Amygdala (tissue), 56 donors: Measurements from ENCODE around the gene ZER1.

ENCODE experiments used
- DNase-seq, 56 donors: peaks; one replicate each; lab custom pipeline; 2025; lab: John Stamatoyannopoulos, UW

The ZER1 gene

DNA sequence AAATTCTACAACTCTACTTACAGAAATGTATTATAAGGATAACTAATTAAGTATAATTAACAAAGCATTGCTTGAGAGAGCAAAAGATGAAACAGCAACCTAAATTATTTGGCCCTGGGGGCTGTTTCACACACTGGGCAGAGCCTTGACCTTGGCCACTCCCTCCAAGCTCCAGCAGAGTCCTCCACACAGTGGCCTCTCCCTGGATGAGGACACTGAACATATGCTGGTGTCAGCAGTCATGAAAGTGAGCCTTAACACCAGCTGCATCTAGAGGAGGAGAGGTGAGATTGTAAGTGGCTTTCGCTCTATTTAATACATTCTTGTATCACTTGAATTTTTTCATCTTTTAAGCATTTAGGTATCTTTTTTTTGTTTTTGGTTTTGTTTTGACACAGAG, 24.5 kb downstream of the ZER1 start:
- DNase-seq: no peak

DNA sequence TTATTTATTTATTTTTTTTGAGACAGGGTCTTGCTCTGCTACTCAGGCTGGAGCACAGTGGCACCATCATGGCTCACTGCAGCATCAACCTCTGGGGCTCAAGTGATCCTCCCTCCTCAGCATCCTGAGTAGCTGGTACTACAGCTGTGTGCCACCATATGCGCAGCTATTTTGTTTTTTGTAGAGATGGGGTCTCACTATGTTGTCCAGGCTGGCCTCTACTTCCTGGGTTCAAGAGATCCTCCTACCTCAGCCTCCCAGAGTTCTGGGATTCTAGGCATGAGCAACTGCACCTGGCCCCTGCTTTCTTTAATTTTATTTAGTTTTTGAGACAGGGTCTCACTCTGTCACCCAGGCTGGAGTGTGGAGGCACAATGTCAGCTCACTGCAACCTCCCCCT, 28.3 kb downstream of the ZER1 start:
- DNase-seq: no peak

DNA sequence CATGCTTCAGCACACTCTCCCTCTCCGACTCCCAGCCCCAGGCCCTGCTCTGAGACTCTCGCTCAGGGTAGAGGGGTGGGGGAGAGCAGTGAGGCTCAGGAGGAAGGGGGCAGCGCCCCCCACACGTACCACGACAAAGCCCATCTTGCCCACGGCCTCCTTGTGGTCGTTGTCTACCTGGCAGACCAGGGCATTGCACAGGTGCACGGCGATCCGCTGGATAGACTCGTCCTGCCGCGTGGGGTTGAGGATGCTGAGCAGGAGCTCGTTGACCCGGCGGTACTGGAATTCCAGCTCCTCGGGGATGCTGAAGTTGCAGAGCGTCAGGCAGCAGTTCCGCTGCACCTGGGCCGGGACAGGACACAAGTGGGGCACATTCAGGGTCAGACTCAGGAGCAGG, 29.3 kb downstream of the ZER1 start:
- no peak for DNase-seq

DNA sequence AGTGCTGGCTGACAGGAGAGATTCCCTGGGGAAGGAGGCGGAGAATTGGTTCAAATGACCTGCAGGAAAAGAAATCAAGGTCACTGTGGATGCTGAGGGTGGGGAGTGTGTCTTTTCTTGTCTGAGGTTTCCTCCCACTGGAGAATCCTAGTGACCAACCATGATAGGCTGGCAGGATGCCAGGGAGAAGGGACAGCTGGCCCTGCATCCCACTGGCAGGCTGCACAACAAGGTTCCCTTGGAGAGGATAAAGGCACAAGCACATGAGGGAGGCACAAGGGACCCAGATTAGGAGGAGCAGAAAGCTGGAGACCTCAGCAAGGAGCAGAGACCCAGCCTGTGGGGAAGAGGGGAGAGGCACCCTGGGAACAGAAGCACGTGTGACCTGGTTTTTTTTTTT, 36.4 kb downstream of the ZER1 start:
- DNase-seq: peak in 25 of 56 donors; percentile 5 to 73 (median 28)

DNA sequence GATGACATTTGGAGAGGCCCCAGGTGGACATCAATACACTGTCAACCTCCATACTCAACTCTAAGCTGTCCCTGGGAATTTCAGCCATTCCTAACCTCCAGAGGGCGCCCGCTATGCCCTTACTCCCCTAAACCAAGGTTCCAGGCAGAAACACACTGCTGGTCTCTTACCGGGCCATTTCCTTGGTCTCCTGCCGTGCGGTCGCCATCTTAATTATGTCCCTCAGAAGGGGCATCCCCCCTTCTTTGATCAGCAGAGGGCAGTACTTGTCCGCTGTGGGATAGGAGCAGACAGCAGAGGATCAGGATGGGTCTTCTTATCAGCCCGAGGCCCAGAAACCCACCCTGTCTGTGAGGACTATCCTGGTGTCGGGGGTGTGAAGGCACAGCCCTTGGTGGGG, 38.5 kb downstream of the ZER1 start:
- DNase-seq: peak in 37 of 56 donors; percentile 7 to 77 (median 27)

DNA sequence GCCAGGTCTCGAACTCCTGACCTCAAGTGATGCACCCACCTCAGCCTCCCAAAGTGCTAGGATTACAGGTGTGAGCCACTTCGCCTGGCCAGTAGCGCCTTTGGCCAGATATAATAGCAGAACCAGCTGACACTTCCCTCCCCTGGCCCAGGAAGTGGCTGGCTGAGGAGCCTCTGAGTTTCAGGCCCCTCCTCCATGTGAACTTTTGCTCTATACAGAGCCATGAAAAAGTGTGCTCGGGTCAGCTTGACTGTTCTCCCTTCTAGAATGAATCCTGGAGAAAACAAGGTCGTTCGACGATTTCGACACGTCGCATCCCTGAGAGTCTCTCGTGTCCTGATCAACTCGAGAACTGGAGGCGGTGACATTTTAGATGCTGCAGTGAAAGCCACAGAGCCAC, 39.2 kb downstream of the ZER1 start:
- no peak for DNase-seq

DNA sequence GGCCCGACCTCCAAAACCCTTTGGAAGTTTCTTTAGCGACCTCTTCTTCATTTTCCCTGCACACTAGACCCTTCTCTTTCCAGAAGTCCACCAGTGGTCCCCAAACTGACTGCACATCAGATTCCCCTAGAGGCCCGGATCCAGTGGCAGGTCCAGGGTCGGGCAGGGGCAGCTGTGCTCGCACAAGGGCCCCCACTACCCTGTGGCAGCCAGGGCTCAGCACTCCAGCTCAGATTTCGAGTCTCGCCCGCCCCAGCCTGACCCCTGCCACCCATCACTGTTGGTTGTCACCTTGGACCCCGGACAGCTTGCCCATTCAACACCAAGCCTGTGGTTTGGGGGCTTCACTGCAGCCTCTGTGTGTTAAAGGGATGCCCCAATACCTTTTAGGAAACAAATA, 40.0 kb downstream of the ZER1 start:
- DNase-seq: no peak

DNA sequence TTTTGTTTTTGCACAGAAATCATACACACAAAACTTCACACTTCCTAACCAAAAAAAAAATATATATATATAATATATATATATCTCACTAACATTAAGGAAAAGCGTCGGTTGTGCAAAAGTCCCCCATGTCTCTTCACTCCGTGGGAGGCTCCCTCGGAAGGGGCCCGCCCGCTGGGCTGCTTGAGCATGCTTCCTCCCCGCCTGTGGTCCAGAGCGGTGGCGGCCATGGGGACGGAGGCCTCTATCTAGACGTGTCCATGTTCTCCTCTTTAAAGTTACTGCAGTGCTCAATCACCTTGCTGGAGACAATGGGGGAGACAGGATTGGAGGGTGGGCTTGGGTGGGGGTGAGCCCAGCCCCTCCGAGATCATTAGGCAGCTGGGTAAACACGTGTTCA, 40.6 kb downstream of the ZER1 start:
- DNase-seq: no peak

DNA sequence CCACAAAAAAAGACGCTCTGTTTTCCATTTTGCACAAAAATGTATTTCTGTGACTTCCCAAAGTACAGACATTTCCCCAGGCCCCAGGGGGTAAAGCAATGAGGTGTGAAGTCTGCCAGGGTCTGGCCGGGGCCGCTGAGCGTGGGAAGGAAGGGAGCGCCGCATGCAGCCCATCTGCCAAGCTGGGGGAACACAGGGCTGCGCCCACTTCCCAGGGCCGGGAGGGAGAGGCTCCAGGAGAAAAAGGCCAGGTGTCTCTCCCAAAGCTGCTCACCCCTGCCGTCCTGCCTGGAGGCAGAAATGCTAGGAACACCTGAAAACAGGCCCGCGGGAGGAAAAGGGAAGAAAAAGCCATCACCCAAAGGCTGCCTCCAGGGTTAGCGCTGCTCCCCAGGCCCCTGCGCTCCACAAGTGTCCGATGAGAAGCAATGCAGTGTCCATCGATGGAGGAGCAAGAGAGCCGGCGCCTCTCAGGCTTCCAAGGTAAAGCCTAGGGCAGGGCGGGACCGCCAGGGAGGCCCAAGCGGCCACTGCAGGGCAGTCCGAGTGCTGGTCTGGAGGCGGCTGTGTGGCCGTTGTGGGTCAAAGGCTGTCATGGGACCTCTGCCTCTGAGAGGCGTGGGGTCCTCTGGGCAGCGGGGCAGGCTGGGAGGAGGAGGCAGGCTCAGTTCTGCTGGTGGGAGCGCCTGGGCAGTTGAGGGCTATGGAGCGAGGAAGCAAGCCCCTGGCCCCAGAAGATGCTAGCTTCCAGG, 41.8 kb downstream of the ZER1 start:
- DNase-seq: no peak

DNA sequence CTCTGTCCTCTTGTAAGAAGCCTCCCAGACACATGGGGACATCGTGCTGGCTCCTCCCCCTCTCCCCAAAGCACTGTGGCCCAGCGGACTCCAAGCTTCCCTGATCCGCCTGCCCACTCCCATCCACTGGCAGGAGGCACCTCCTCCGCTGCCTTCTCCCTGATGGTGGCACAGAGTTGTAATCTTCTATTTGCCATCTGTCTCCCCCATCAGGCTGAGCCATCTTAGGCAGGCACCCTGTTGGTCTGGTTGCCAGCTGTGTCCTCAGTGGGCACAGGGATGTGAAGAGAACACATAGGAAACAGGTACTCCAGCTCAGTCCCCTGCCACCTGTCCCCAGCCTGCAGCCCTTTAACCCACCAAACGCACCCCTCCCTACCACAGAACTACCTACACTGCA, 42.4 kb downstream of the ZER1 start:
- peak in 1 of 56 donors; percentile 16 for DNase-seq

DNA sequence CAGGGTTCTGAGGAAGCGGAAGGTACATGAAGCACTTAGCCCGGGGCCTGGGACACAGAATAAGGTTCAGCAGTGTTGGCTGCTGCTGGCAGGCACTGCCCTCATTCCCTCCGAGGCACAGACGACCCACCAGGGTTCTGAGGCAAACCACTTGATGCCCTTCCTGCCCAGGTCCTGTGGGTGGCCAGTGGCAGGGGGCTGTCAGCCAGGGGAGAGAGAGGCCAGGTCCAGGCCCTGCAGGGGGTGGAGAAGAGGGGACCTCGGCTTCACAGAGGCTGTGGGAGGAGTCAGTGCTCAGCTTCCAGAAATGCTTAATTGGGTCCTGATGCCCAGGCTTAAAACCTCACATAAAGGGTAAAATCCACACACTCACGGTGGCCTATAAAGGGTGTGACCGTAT, 43.4 kb downstream of the ZER1 start:
- no peak for DNase-seq

DNA sequence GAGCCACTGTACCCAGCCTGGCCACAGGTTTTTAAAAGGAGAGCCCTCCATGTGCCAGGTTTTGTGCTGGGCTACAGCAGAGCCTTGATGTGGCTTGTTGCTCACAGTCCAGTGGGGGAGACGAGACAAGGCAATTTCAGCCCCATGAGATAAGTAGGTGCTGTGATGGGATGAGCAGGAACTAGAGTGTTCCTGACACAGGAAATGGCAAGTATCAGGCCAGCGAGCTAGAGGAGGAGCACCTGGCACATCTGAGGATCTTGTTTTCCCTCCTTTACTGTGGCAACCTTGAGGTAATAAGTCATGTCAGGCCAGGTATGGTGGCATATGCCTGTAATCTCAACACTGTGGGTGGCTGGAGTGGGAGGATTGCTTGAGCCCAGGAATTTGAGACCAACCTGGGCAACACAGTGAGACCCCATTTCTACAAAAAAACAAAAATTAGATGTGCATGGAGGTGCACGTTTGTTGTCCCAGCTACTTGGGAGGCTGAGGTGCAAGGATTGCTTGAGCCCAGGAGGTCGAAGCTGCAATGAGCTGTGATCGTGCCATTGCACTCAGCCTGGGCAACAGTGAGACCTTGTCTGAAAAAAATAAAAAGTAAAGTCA, 44.0 kb downstream of the ZER1 start:
- DNase-seq: no peak

DNA sequence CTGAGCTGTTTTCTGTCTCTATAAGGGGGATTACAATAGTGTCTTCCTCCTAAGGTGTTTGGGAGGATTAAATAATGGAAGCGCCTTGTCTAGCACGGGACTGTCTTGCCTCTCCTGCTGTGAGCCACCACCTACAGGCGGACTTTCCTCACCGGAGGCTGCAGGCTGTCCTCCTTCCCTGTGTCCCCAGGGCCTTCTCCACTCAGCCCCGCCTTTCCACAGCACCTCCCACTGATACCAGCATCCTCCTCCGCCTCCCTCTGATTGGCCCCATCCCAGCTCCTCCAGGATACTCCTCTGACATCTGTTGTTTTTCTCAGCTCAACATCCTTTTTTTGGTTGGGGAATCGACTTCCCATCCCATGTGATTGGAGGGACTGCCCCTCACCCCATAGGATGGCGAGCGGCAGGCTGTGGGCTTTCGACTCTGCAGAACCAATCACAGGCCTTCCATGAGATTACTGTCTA, 46.9 kb downstream of the ZER1 start:
- DNase-seq: peak in 43 of 56 donors; percentile 10 to 91 (median 53)

DNA sequence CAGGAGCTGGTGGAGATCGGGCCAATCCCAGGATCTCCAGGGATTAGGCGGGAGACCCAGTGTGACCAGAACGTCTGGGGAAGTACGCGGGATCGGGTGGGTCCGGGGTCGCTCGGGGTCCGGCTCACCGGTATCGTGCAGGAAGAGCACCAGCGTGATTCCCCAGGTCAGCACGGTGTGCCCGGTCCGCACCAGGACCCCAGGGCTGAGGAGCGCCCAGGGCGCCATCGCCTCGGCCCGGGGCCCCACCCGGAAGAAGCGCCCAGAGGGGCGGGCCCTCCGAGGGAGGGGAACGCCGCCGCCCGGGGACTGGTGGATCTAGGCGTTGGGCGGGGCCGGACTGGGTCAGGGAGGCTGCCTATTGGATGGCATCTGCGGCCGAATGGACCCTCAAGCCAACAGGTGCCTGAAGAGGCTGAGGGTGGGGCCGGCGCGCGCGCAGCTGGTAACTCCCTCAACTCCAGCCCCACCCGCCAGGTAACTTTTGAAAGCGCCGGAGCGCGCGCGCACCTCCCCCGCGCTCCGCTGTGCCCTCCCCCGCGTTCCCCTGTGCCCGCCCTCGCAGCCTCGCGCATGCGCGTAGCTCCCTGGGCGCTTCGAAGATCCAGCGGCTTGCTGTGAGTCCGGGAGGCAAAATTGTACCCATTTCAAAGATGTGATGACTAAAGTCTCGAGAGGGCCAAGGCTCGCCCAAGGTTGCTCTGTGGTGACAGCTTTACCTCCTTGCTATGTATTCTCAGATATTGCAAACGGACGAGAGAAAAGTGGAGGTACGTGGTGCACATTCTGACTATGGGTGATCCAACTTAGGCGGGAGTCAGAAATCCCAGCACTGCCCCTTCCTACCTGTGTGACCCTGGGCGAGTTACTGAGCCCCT, 47.6 kb downstream of the ZER1 start, which contains the start of gene ZDHHC12:
Gene ZDHHC12, minus strand, starts transcription at position 262 of the 878 bp plus-strand sequence. Its CDS starts 34 bp downstream, at position 228.
- DNase-seq: peak in 55 of 56 donors; percentile 60 to 93 (median 84)

DNA sequence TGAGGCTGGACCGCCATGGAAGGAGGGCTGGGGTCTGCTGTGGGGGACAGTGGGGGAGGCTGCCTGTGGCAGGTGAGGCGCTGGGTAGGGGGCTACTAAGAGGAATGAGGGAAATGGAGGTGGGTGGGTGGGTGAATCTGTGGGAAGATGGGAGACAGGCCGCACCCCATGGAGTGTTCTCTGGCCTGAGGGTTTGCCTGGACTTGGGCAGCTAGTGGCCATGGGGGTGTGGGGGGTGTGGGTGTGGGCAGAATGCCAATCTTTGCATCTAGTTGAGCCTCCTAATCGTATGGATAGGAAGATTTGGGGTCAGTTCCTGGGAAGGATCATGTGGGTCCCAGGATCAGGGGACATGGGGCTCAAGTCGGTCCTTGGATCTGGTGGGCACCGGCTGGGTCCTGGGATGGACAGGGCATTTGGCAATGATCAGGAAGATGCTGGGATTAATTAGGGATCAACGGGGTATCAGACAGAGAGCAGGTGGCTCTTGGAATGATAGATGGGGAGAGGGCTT, 48.3 kb downstream of the ZER1 start:
- DNase-seq: peak in 1 of 56 donors; percentile 19

DNA sequence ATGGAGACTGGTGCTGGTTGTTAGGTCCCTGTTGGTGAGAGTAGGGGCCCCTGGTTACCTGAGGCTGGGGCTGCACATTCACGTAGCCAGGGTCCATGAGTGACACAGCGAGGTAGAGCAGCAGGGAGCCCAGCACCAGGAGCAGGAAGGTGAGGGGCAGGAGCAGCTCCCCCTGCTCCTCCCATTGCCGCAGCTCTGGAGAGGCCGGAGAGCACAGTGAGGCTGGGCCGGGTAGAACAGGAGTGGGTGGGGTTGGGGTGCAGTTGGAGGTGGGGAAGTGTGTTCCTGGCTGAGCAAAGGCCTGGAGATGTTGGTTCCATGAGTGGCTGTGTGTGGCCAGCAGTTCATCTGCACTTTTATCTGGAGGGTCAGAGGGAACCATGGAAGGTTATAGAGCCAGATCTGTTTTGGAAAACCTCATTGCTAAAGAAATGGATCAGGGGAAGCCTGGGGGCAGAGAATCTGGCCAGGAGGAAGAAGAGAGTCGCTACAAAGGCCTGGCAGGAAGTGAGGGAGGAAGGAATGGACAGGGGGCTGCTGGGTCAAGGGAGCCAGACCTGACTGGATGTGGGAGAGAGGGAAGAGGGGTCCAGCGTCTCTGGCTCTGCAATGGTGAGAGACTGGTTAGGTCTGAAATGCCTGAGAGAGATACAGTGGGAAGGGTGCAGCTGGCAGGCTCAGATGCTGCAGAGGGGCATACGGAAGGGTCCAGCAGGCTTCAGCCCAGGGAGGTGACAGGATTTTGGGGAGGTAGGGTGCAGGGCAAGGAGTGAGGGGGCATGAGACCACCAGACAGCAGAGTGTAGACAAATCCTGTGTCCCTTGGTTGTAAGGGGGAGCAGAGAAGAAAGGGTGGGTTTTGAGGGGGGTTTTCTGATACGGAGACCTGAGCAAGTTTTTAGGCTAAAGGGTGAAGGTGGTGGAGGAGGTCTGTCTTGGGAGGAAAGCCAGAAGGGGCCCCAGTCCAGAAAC, 49.1 kb downstream of the ZER1 start:
- no peak for DNase-seq

DNA sequence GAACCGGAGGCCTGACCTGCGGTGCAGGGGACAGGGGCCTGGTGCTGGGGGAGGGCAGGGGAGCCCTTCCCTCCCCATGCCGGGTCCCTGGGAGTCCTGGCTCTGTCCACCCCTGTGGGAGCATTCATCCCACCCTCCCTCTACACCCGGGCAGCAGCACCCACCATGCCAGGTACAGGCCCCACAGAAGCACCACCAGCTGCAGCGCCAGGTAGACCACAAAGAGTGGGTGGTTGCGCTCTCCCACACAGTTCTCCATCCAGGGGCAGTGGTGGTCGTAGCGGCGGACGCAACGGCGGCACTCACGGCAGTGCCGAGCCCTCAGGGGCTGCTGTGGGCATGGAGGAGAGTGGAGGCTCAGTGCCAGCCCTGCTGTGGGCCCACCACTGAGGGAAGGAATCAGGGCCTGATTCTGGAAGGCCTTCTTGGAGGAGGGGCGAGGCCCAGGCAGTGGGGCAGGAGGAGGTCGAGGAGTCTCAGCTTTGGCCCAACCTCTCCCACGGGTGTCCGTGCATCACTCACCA, 50.2 kb downstream of the ZER1 start:
- DNase-seq: no peak

DNA sequence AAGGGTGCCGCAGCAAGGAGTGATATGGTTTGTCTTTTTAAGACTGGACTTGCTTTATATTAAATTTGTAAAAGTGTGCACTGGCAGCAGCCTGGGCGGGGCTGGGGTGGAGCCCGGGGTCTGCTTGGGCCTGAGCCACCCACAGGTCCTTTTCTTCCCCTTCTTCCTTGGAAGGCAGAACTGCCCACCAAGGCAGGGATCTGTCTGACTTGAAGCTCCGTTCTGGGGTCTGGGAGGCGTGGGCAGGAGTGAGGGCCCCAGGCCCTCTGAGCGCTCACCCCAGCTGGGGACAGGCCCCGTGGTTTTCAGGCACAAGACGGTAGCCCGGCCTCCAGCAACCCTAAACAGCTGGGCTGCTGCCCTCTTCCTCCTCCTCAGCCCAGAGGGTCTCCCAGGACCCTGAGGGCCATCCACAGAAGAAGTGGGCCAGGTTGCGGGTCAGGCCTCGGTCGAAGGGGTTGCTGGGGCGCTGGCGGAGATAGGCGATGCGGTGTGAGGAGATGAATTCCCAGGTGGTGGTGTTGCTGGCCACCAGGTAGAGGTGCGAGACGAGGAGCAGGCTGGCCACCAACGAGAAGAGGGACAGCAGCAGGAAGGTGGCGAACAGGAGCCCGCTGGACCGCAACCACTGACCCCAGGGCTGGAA, 50.8 kb downstream of the ZER1 start:
- DNase-seq: no peak
